Chondrocyte (in vitro differentiated cells): ENCODE results near the gene SDC3. TPM values are rescaled to one million over a fixed set of nuclear protein-coding genes. Genes with fewer than 3 reads are reported as not detected.

Experiments used
- DNase-seq: peaks from one replicate; pipeline ENCODE4 v3.0.0; 2021; ENCODE audit warnings: mixed read lengths, low spot score
- H3K27ac Mint-ChIP-seq: one replicate; pipeline ENCODE4 v1.8.0; 2021; ENCODE audit warnings: mild to moderate bottlenecking, moderate library complexity, mixed read lengths; ENCODE audit not compliant: unreplicated experiment
- H3K27me3 Mint-ChIP-seq: 2 replicates; pipeline ENCODE4 v1.8.0; 2021; ENCODE audit warnings: low read depth, mixed read lengths
- H3K36me3 Mint-ChIP-seq: 2 replicates; pipeline ENCODE4 v1.8.0; 2021; ENCODE audit warnings: low read depth, mixed read lengths
- H3K4me1 Mint-ChIP-seq: 2 replicates; pipeline ENCODE4 v1.8.0; 2021; ENCODE audit warnings: low read depth, mild to moderate bottlenecking, mixed read lengths
- H3K4me3 Mint-ChIP-seq: one replicate; pipeline ENCODE4 v1.8.0; 2021; ENCODE audit warnings: mild to moderate bottlenecking, moderate library complexity, mixed read lengths; ENCODE audit not compliant: unreplicated experiment
- H3K9me3 Mint-ChIP-seq: 2 replicates; pipeline ENCODE4 v1.8.0; 2021; ENCODE audit warnings: low read depth, mixed read lengths
- total RNA-seq: library from RNA; stranded (reverse); gene quantifications from 3 replicates; pipeline ENCODE4 v1.2.1, GENCODE V29; 2021
- TF ChIP-seq, protein P1 (sequence below): fragments of 200-600 bp; sonication (generic); IDR thresholded peaks from 2 replicates; pipeline ENCODE4 v1.5.0; 2021; ENCODE audit warnings: antibody characterized with exemption, mild to moderate bottlenecking, moderate library complexity

Gene SDC3
- total RNA-seq, 1 donor from 2014 or later, result 46.8 TPM

- H3K4me1 Mint-ChIP-seq, result peaks cover 4% of the 10 kb centered on the region
- H3K36me3 Mint-ChIP-seq, result peaks cover 1% of the 10 kb centered on the region
- peaks cover 61% of the 10 kb centered on the region for H3K27me3 Mint-ChIP-seq
- DNase-seq, result no peak
- peaks cover under 1% of the 10 kb centered on the region for H3K9me3 Mint-ChIP-seq
- TF ChIP-seq, protein P1, sequence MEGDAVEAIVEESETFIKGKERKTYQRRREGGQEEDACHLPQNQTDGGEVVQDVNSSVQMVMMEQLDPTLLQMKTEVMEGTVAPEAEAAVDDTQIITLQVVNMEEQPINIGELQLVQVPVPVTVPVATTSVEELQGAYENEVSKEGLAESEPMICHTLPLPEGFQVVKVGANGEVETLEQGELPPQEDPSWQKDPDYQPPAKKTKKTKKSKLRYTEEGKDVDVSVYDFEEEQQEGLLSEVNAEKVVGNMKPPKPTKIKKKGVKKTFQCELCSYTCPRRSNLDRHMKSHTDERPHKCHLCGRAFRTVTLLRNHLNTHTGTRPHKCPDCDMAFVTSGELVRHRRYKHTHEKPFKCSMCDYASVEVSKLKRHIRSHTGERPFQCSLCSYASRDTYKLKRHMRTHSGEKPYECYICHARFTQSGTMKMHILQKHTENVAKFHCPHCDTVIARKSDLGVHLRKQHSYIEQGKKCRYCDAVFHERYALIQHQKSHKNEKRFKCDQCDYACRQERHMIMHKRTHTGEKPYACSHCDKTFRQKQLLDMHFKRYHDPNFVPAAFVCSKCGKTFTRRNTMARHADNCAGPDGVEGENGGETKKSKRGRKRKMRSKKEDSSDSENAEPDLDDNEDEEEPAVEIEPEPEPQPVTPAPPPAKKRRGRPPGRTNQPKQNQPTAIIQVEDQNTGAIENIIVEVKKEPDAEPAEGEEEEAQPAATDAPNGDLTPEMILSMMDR, result no peak
- H3K4me3 Mint-ChIP-seq, result no peak overlapping the region
- H3K27ac Mint-ChIP-seq, result no peak overlapping the region
Measured at GRCh38 chr1:30844631-30845030, 63.9 kb downstream of the SDC3 start.

DNA sequence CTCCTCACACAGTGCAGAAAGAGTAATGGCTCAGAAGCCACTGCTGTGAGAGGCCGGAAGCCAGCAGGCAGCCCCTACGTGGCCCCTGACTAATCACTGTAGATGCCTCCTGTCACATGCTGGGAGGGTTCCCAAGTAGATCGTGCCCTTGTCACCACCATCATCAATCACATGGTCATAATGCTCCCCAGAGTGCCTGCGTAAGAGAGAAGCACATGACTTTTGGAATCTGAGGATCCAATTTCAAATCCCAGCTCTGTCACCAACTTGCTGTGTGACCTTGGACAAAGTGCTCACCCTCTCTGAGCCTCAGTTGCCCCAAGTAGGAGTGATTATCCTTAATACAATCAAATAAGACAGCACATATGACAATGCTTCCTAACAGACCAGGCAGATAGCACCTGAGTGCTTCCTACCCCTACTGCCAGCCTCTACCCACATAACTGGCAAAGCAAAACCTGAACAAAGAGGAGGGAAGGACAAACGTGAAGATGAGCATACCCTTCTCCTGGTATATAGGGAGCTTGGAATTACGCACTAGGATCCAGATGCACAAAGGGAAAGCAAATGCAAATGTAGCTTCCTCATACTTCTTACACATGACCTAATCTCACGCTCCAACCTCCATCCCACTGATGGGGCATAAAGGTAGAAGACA is 65.7 kb downstream of the SDC3 start:
- H3K27me3 Mint-ChIP-seq, result peaks cover 58% of the 10 kb centered on the region
- peaks cover 1% of the 10 kb centered on the region for H3K36me3 Mint-ChIP-seq
- H3K4me3 Mint-ChIP-seq, result no peak overlapping the region
- H3K27ac Mint-ChIP-seq, result no peak overlapping the region
- TF ChIP-seq, protein P1, result no peak
- H3K9me3 Mint-ChIP-seq, result peaks cover 3% of the 10 kb centered on the region
- H3K4me1 Mint-ChIP-seq, result peaks cover 4% of the 10 kb centered on the region
- no peak for DNase-seq

GRCh38 chr1:30840904-30841598 is 67.5 kb downstream of the SDC3 start:
- Mint-ChIP-seq H3K4me3 (no peak overlapping the region), H3K9me3 (peaks cover 3% of the 10 kb centered on the region), H3K4me1 (no peaks in the 10 kb centered on the region), H3K36me3 (peaks cover 1% of the 10 kb centered on the region), H3K27me3 (peaks cover 60% of the 10 kb centered on the region), H3K27ac (no peak overlapping the region)
- no peak for DNase-seq
- TF ChIP-seq, protein P1, result no peak

- TF ChIP-seq, protein P1, result no peak
- no peak overlapping the region for H3K27ac Mint-ChIP-seq
Measured at GRCh38 chr1:30839827-30840359, 68.7 kb downstream of the SDC3 start.

GRCh38 chr1:30838996-30839395 is 69.6 kb downstream of the SDC3 start:
- Mint-ChIP-seq H3K27ac (no peak overlapping the region), H3K4me3 (no peak overlapping the region)

More at GRCh38 chr1:30839827-30840359, 68.7 kb downstream of the SDC3 start:
- Mint-ChIP-seq H3K9me3 (peaks cover 3% of the 10 kb centered on the region), H3K36me3 (peaks cover 1% of the 10 kb centered on the region), H3K4me3 (no peak overlapping the region), H3K4me1 (no peaks in the 10 kb centered on the region), H3K27me3 (peaks cover 51% of the 10 kb centered on the region)
- no peak for DNase-seq

More at GRCh38 chr1:30838996-30839395, 69.6 kb downstream of the SDC3 start:
- Mint-ChIP-seq H3K36me3 (no peaks in the 10 kb centered on the region), H3K9me3 (peaks cover 3% of the 10 kb centered on the region), H3K27me3 (peaks cover 43% of the 10 kb centered on the region), H3K4me1 (no peaks in the 10 kb centered on the region)
- TF ChIP-seq, protein P1, result no peak
- DNase-seq, result no peak
